A549 (cell line): ENCODE results near the gene TRMT11. TPM values are rescaled to one million over a fixed set of nuclear protein-coding genes. Genes with fewer than 3 reads are reported as not detected.

ENCODE experiments used
- ATAC-seq, 2 experiments: fragments of 200-7000 bp in 1 of 2; fragments of >200 bp in 1 of 2; cut with Nextera tagmentation in 1 of 2; cut with Tn5 transposase in 1 of 2; 3 replicates each; pipeline versions ENCODE4 v1.8.0 to v1.9.1; 2018 to 2020; ENCODE audit warnings: mild to moderate bottlenecking in 1 of 2, moderate library complexity in 1 of 2
- CTCF ChIA-PET: fragments of 300-600 bp; sonication (Branson Sonifier 250); formaldehyde crosslinking; extraction: SDS; loops from one replicate; lab custom pipeline; 2021; ENCODE audit warnings: antibody characterized with exemption, inconsistent platforms; lab: Yijun Ruan, JAX
- POLR2A ChIA-PET: fragments of 350-600 bp; formaldehyde crosslinking; extraction: SDS; loops from one replicate; lab custom pipeline; 2021; ENCODE audit warnings: antibody characterized with exemption, inconsistent platforms; lab: Yijun Ruan, JAX
- DNase-seq, 2 experiments: peaks; one replicate each; pipeline versions ENCODE4 v3.0.0 to v3.0.0-alpha.2; 2011 to 2016; ENCODE audit warnings: low read depth in 1 of 2, low spot score in 1 of 2
- FAIRE-seq: peaks from 2 replicates; lab custom pipeline; 2011; peaks lifted over from hg19 to GRCh38; lab: Jason Lieb, UNC
- H3K27ac ChIP-seq, 2 experiments: fragments of >200 bp; sonication (Bioruptor Twin); formaldehyde crosslinking; 3 replicates each; pipeline ENCODE4 v1.5.1; 2016 to 2017
- H3K4me1 ChIP-seq: fragments of >200 bp; sonication (Bioruptor Twin); formaldehyde crosslinking; 3 replicates; pipeline ENCODE4 v1.6.1; 2016
- H3K4me2 ChIP-seq: fragments of >200 bp; sonication (Bioruptor Twin); formaldehyde crosslinking; 3 replicates; pipeline ENCODE4 v1.6.1; 2016
- H3K4me3 ChIP-seq: fragments of >200 bp; sonication (Bioruptor Twin); formaldehyde crosslinking; 3 replicates; pipeline ENCODE4 v1.5.1; 2016
- H3K9me3 ChIP-seq: fragments of >200 bp; sonication (Bioruptor Twin); formaldehyde crosslinking; 3 replicates; pipeline ENCODE4 v1.6.1; 2016
- CBX2 ChIP-seq: fragments of 200-600 bp; sonication (generic); IDR thresholded peaks from 2 replicates; pipeline ENCODE4 v1.6.1; 2016; ENCODE audit warnings: low read depth, mild to moderate bottlenecking, borderline replicate concordance
- CHD4 ChIP-seq: fragments of 200-600 bp; sonication (generic); IDR thresholded peaks from 2 replicates; pipeline ENCODE4 v1.6.1; 2016; ENCODE audit warnings: antibody characterized with exemption, mild to moderate bottlenecking, borderline replicate concordance
- E2F6 ChIP-seq: IDR thresholded peaks from 2 replicates; pipeline ENCODE4 v1.6.1; 2012; ENCODE audit warnings: low read depth, borderline replicate concordance
- EP300 ChIP-seq, 2 experiments: fragments of >200 bp; sonication (Bioruptor Twin); formaldehyde crosslinking; IDR thresholded peaks; 2 replicates in 1 of 2; 3 replicates in 1 of 2; pipeline ENCODE4 v1.6.1; 2016 to 2017
- FOSL2 ChIP-seq, 2 experiments: fragments of 450-650 bp in 1 of 2; fragments of >200 bp in 1 of 2; sonication (Bioruptor Twin) in 1 of 2; formaldehyde crosslinking; IDR thresholded peaks; 2 replicates each; pipeline versions ENCODE4 v1.5.0 to v1.6.1; 2016 to 2020; ENCODE audit warnings: mild to moderate bottlenecking in 1 of 2, moderate library complexity in 1 of 2
- GATA3 ChIP-seq: IDR thresholded peaks from 2 replicates; pipeline ENCODE4 v1.6.1; 2012; ENCODE audit warnings: borderline replicate concordance
- HDAC2 ChIP-seq: fragments of 200-600 bp; sonication (generic); IDR thresholded peaks from 2 replicates; pipeline ENCODE4 v1.6.1; 2016
- HOXB13 ChIP-seq: fragments of 250-450 bp; sonication (Bioruptor Pico); IDR thresholded peaks from 2 replicates; pipeline ENCODE4 v1.5.0; 2020; ENCODE audit warnings: low read depth, mild to moderate bottlenecking, moderate library complexity
- JUNB ChIP-seq: fragments of >200 bp; sonication (Bioruptor Twin); formaldehyde crosslinking; IDR thresholded peaks from 2 replicates; pipeline ENCODE4 v1.6.1; 2016
- KDM5A ChIP-seq: fragments of 200-600 bp; sonication (generic); IDR thresholded peaks from 2 replicates; pipeline ENCODE4 v1.6.1; 2016; ENCODE audit warnings: antibody characterized with exemption, mild to moderate bottlenecking
- MAZ ChIP-seq: fragments of 150-350 bp; IDR thresholded peaks from 2 replicates; pipeline ENCODE4 v1.6.1; 2014; ENCODE audit warnings: antibody characterized with exemption, low read depth, low read length, borderline replicate concordance
- NPAS2 ChIP-seq: fragments of 250-450 bp; sonication (Bioruptor Pico); IDR thresholded peaks from 2 replicates; pipeline ENCODE4 v1.8.0; 2022; ENCODE audit warnings: mild to moderate bottlenecking, moderate library complexity, borderline replicate concordance
- NR3C1 ChIP-seq: fragments of >200 bp; sonication (Bioruptor Twin); formaldehyde crosslinking; IDR thresholded peaks from 3 replicates; pipeline ENCODE4 v1.6.1; 2017
- POLR2A ChIP-seq: IDR thresholded peaks from 2 replicates; pipeline ENCODE4 v1.6.1; 2012; ENCODE audit warnings: mild to moderate bottlenecking, low read length
- RAD21 ChIP-seq, 2 experiments: fragments of >200 bp in 1 of 2; sonication (Bioruptor Twin) in 1 of 2; formaldehyde crosslinking in 1 of 2; IDR thresholded peaks in 1 of 2; conservative IDR thresholded peaks in 1 of 2; 2 replicates in 1 of 2; 3 replicates in 1 of 2; pipeline ENCODE4 v1.6.1; 2012 to 2018; ENCODE audit warnings: inconsistent platforms in 1 of 2
- RARB ChIP-seq: fragments of 250-450 bp; sonication (Bioruptor Pico); IDR thresholded peaks from 2 replicates; pipeline ENCODE4 v1.8.0; 2021; ENCODE audit warnings: mild to moderate bottlenecking, moderate library complexity
- REST ChIP-seq: fragments of 200-600 bp; sonication (generic); IDR thresholded peaks from 2 replicates; pipeline ENCODE4 v1.6.1; 2016; ENCODE audit warnings: antibody characterized with exemption, mild to moderate bottlenecking, moderate library complexity
- SREBF2 ChIP-seq: fragments of 450-650 bp; IDR thresholded peaks from 2 replicates; pipeline ENCODE4 v1.6.1; 2014; ENCODE audit warnings: mild to moderate bottlenecking, moderate library complexity
- TP53 ChIP-seq: fragments of 250-450 bp; sonication (Bioruptor Pico); IDR thresholded peaks from 2 replicates; pipeline ENCODE4 v1.5.0; 2021; ENCODE audit warnings: mild to moderate bottlenecking, moderate library complexity
- WGBS: methylation state at CpG from one replicate; pipeline ENCODE4 v1.1.6; 2017; ENCODE audit errors: missing lambda C conversion rate; 5-methylcytosine and 5-hydroxymethylcytosine counted together
- polyA plus RNA-seq, 4 experiments: library from polyadenylated mRNA; depleted of rRNA in 3 of 4; stranded (reverse); fragments of >200 nt; fragmentation: RNase III in 1 of 4; extraction: RNeasy Plus Mini Kit Qiagen cat#74134 plus additional on column Dnase treatment in 1 of 4; gene quantifications; 2 replicates in 3 of 4; 3 replicates in 1 of 4; pipeline ENCODE4 v1.2.3, GENCODE V29; 2011 to 2017
- TF ChIP-seq, protein P1 (sequence below): fragments of 250-450 bp; sonication (Bioruptor Pico); IDR thresholded peaks from 2 replicates; pipeline ENCODE4 v1.5.0; 2020; ENCODE audit warnings: low read depth, mild to moderate bottlenecking, moderate library complexity
- TF ChIP-seq, protein P2 (sequence below): IDR thresholded peaks from 2 replicates; pipeline ENCODE4 v1.6.1; 2012

TRMT11 gene
- polyA plus RNA-seq, 2 of the 4 experiments (the other 2 are of a cell fraction) = 17.4 to 44.1 TPM

DNA sequence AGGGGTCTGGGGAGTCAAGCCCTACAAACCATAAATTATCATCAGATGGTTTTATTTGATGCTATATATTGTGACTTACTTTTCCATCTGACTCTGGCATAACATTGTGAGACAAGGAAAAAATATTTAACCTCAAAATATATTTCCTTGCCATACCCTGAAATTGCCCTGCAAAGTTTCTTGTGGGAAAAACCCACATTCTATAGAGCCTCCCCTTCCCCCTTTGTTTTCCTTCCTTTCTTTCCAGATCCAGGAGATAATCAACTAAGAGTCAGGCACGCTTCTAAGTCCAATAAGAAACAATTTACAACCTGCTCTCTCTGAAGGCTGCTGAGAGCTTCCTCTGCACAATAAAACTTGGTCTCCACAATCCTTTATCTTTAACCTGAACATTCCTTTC, 47.3 kb upstream of the TRMT11 start (continued):
- TF ChIP-seq TP53 (CRISPR knock-in tag) = no peak
- TF ChIP-seq, protein P1, sequence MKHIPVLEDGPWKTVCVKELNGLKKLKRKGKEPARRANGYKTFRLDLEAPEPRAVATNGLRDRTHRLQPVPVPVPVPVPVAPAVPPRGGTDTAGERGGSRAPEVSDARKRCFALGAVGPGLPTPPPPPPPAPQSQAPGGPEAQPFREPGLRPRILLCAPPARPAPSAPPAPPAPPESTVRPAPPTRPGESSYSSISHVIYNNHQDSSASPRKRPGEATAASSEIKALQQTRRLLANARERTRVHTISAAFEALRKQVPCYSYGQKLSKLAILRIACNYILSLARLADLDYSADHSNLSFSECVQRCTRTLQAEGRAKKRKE (CRISPR knock-in tag) = no peak

DNA sequence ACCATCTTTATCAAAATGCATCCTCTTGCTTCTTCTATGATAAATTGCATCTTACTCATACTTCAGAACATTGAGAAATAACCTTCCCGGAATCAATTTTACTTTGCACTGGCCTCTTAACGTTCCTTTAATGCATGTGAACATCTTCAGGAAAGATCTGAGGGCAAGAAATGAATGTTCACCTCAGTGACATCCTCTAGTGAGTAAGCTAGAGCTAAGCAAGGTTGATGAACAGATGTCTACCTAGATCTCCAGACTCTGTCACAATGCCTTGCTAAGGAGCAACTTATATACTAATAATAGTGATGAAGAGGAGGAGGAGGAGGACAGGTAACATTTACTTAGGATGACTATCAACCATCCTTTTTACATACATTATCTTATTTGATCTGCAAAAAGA, 46.5 kb upstream of the TRMT11 start:
- 74% methylated on average over 2 of the region's 2 CpGs for WGBS
- peak overlapping the region; percentile 48; the same call in 2 of the 3 replicates for H3K4me2 ChIP-seq
- POLR2A ChIA-PET = no interaction called here
- ATAC-seq (no peak), FAIRE-seq (no peak), DNase-seq (no peak)
- peak overlapping the region; percentile 93 to 98 for H3K27ac ChIP-seq
- no peak overlapping the region for H3K4me3 ChIP-seq
- H3K4me1 ChIP-seq = peaks cover 61% of the 10 kb centered on the region
- CTCF ChIA-PET = interaction anchor here (2.4 to 4.6 kb wide), 2 partner anchors 14 to 16 kb away, joined by 9 to 18 read pairs; partner anchors contain the start of gene HINT3
- H3K9me3 ChIP-seq = no peaks in the 10 kb centered on the region
- TF ChIP-seq HDAC2 (no peak), CBX2 (no peak), TP53 (CRISPR knock-in tag) (no peak), REST (no peak), RAD21 (conservative IDR thresholded peaks at IDR 0.05 in 1 of 2, IDR thresholded peaks at IDR 0.05 in 1 of 2) (no peak), POLR2A (no peak), NPAS2 (CRISPR knock-in tag) (no peak), KDM5A (no peak), MAZ (no peak), HOXB13 (CRISPR knock-in tag) (no peak), RARB (CRISPR knock-in tag) (no peak), CHD4 (no peak), NR3C1 (no peak), SREBF2 (no peak), GATA3 (no peak)

- H3K27ac ChIP-seq = peak overlapping the region; percentile 93 to 98
- no peak overlapping the region for H3K4me3 ChIP-seq
- ChIA-PET CTCF (interaction anchor here (2.4 to 4.6 kb wide), 2 partner anchors 13 to 16 kb away, joined by 9 to 18 read pairs; partner anchors contain the start of gene HINT3), POLR2A (no interaction called here)
- no peaks in the 10 kb centered on the region for H3K9me3 ChIP-seq
- WGBS = 37% methylated on average over 5 of the region's 5 CpGs
- no peak for DNase-seq
- H3K4me1 ChIP-seq = peaks cover 67% of the 10 kb centered on the region
- TF ChIP-seq FOSL2 (IDR thresholded peaks at IDR 0.05) (no peak), FOSL2 (CRISPR knock-in tag; IDR thresholded peaks at IDR 0.05) (peak; percentile 58), JUNB (0 out of 2 replicates have a peak, but pooled peaks have one; percentile 17), GATA3 (peak; percentile 40; the same call in 1 of the 2 replicates), EP300 (IDR thresholded peaks at IDR 0.05) (0 out of 5 replicates have a peak, but pooled peaks of 1 of the 2 experiments have one; percentile 20), MAZ (no peak), E2F6 (peak; percentile 49; the same call in 1 of the 2 replicates), RAD21 (conservative IDR thresholded peaks at IDR 0.05 in 1 of 2, IDR thresholded peaks at IDR 0.05 in 1 of 2) (no peak), HDAC2 (no peak)
- TF ChIP-seq, protein P2, sequence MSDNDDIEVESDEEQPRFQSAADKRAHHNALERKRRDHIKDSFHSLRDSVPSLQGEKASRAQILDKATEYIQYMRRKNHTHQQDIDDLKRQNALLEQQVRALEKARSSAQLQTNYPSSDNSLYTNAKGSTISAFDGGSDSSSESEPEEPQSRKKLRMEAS = peak; percentile 74
- TF ChIP-seq, protein P1 (CRISPR knock-in tag) = no peak
- peak overlapping the region; percentile 48 for H3K4me2 ChIP-seq
- peak; percentile 9 to 15; a peak in 2 of 6 replicates for ATAC-seq
- FAIRE-seq = no peak
Observed at GRCh38 chr6:125940247-125941041, 45.9 kb upstream of the TRMT11 start.
